Stimulated activated CD8-positive, alpha-beta memory T cell treated with anti-CD3 and anti-CD28 coated beads, Interleukin-12 subunit alpha, Interleukin-12 subunit beta, amount 100 ng/mL, for 24 hours (primary cell): ENCODE results near the gene RPH3AL.

Experiments
- DNase-seq: peaks from one replicate; pipeline ENCODE4 v3.0.0-alpha.2; 2020; ENCODE audit errors: extremely low read depth

RPH3AL gene

GRCh38 chr17:352421-353212, at the start of gene RPH3AL:
TSS of gene RPH3AL (minus strand) at chr17:352807. CDS start at chr17:327543, 25,264 bp downstream.
- DNase-seq = no peak

- DNase-seq = no peak
Observed at GRCh38 chr17:400257-400656, 47.6 kb upstream of the RPH3AL start.

- no peak for DNase-seq
Observed at GRCh38 chr17:396788-397187, 44.2 kb upstream of the RPH3AL start.

GRCh38 chr17:395974-396373, 43.4 kb upstream of the RPH3AL start:
- DNase-seq = no peak

GRCh38 chr17:395179-395578, 42.6 kb upstream of the RPH3AL start:
- no peak for DNase-seq

GRCh38 chr17:394718-395095, 42.1 kb upstream of the RPH3AL start:
- no peak for DNase-seq

- DNase-seq = no peak
Observed at GRCh38 chr17:393806-394717, 41.5 kb upstream of the RPH3AL start.

GRCh38 chr17:391850-392249, 39.2 kb upstream of the RPH3AL start:
- no peak for DNase-seq

GRCh38 chr17:390025-390424, 37.4 kb upstream of the RPH3AL start:
- no peak for DNase-seq

- DNase-seq = no peak
Observed at GRCh38 chr17:388087-388486, 35.5 kb upstream of the RPH3AL start.

- peak; percentile 31 for DNase-seq
Observed at GRCh38 chr17:386141-386876, 33.7 kb upstream of the RPH3AL start.

- no peak for DNase-seq
Observed at GRCh38 chr17:385836-386140, 33.2 kb upstream of the RPH3AL start.

GRCh38 chr17:385178-385835, 32.7 kb upstream of the RPH3AL start:
- DNase-seq = no peak

- no peak for DNase-seq
Observed at GRCh38 chr17:384622-385177, 32.1 kb upstream of the RPH3AL start.

GRCh38 chr17:383771-384621, 31.4 kb upstream of the RPH3AL start:
- no peak for DNase-seq

GRCh38 chr17:382644-383533, 30.3 kb upstream of the RPH3AL start:
- DNase-seq = no peak

- no peak for DNase-seq
Observed at GRCh38 chr17:381941-382643, 29.5 kb upstream of the RPH3AL start.

GRCh38 chr17:381516-381915, 28.9 kb upstream of the RPH3AL start:
- DNase-seq = no peak
